CD4-positive, alpha-beta T cell treated with Interleukin-17A for 4 hours (primary cell): ENCODE measurements around the gene TNIP3.
"Not testable (repeated sequence)": the region's sequence is repeated elsewhere in the genome, so short reads cannot be mapped to it uniquely, and the experiment has no call there.

Source experiments
- DNase-seq: peaks from one replicate; pipeline ENCODE4 v3.0.0-alpha.2; 2020; ENCODE audit warnings: mixed read lengths

TNIP3 gene

GRCh38 chr4:121164291-121164690, at the start of gene TNIP3:
TSS of gene TNIP3 (minus strand) at chr4:121164321. CDS start at chr4:121164125, 196 bp downstream.
- DNase-seq = no peak

- DNase-seq = no peak
Measured at GRCh38 chr4:121212806-121213205, 48.7 kb upstream of the TNIP3 start.

DNA sequence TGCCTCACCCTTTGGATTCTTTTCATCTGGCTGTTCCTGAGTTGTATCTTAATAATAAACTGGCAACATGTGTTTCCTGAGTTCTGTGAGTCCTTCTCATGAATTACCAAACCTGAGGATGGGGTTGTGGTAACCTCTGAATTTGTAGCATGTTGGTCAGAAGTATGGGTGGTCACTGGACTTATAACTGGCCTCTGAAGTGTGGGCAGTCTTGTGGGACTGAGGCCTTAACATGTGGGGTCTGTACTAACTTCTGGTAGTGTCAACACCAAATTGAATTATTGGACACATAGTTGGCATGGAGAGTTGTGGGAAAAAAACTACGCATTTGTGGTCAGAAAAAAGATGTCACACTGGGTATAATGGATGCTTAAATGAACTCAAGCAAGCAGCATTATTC, 45.0 kb upstream of the TNIP3 start:
- DNase-seq = no peak

DNA sequence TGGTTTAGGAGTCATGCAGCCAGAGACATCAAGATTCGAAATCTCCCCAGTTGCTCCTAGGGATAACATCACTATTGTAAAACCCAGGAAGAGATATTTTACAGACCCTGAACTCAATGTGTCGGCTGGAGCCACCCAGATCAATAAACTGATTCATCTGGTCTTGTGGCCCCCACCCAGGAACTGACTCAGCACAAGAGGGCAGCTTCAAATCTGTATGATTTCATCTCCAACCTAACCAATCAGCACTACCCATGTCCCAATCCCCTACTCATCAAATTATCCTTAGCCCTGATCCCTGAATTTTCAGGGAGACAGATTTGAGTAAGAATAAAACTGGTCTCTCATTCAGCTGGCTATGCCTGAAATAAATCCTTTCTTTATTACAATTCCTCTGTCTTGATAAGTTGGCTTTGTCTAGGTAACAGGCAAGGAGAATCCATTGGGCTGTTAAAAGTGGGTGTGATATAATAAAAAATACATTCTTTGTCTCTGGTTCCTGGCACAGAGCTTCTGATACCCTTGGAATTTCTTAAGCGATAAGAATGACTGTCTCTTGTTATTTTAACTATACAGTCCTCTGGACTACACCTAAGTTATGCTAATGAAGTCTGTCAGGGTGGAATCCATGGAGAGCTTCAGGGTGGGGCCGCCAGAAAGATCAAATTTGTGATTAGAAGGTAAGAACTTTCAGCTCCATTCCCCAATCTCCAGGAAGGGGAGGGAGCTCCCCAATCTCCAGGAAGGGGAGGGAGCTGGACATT, 44.3 kb upstream of the TNIP3 start:
- no peak for DNase-seq

- not testable (repeated sequence) for DNase-seq
Measured at GRCh38 chr4:121205777-121206176, 41.7 kb upstream of the TNIP3 start.

DNA sequence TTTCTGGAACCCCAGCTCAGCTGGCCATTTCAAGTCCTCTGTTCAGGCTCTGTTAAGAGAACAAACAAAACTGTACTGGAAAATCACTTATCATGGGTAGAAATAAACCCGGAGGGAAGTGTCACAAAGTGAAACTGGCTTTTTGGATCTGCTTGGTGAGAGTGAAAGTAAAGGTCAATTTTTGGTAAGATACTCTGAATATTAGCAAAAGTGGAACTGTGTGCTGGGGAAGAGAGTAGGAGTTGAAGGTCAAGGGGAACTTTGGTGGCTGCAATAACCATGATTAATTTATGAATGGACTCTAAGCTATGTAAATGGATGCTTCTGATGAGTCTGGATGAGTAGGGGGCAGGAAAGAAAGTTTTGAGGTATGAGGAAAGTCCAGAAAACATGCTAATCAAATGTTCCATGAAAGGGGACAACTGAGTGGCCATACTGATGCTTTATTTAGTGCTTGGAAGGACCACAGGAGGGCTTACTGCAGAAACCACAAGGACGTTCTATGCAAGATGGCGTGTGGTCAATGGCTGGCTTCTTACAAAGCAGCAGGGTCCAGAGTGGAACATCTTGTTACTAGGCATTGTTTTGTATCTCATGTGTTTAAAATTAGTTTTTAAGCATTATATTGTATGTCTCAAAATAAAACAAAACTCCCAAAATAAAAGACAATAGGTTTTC, 36.8 kb upstream of the TNIP3 start:
- DNase-seq = no peak

- peak; percentile 52 for DNase-seq
Measured at GRCh38 chr4:121199742-121200561, 35.8 kb upstream of the TNIP3 start.

- DNase-seq = no peak
Measured at GRCh38 chr4:121198251-121198650, 34.1 kb upstream of the TNIP3 start.

- DNase-seq = no peak
Measured at GRCh38 chr4:121195649-121196048, 31.5 kb upstream of the TNIP3 start.

DNA sequence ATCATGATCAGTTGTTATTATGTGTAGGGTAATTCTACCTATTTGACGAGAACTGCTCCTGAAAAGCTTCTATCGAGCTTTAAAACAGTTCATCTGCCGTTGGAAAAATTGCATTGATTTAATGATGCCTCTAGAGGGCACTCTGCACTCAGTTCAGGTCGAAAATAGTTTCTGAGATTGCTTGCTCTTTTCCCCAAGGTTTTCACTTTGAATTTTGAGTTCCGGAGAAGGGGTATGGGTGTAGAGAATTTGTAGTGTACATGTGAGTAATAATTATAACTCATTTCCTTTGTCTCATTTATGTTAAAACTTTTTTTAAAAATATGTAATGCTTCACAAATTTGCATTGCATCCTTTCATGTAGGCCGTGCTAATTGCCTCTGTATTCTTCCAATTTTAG, 28.4 kb upstream of the TNIP3 start:
- peak; percentile 34 for DNase-seq

DNA sequence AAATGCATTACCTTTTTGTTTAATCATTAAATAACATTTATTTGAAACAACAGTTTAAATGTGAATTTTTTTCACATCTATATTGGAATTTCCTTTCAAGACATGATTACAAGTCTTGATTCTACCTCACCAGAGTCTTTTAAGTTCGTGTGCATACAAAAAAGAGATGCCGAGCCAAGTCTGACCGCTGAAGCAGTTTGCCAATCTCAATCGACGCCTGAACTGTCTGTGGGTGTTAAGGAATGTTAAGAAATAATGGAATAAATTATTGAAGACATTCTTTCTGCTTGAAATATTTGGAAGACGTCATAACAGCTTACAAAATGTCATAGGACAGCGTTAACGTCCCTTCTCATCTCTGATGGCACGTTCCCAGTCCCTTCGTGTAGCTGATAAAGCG, 27.9 kb upstream of the TNIP3 start:
- no peak for DNase-seq

DNA sequence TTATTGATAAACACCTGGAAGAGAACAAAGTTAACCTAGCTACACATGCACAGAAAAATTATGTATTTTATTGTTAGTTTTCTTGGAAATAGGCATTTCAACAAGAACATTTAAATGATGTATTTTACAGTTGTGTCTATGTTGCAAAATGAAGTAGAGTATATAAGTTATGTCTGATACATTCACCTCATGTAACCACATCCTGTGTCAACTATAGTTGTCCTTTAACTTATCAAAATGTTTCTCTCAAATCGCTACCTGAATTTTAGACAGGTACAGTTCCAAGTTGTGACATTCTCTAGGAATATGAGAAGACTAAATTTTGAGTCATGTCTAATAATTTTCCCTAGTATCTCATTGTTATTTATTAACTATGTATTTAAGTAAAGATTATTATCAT, 27.2 kb upstream of the TNIP3 start:
- no peak for DNase-seq

DNA sequence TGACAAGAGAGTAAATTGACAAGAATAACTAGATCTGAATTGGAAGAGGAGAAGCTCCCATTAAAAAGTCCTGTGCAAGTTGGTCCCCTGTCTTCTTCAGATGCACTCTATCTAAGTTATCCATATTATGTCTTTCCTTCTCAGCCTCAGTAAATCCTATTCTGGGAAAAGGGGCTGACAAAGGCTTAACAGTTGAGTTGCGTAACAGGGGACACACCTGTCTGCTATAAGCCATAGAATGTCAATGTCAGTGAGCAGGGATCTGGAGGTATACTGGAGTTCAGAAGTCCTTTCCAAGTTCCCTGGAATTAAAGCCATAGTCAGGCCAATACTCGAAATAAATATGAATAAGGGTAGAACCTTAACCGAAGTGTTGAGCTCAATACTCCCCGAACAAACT, 26.3 kb upstream of the TNIP3 start:
- no peak for DNase-seq

DNA sequence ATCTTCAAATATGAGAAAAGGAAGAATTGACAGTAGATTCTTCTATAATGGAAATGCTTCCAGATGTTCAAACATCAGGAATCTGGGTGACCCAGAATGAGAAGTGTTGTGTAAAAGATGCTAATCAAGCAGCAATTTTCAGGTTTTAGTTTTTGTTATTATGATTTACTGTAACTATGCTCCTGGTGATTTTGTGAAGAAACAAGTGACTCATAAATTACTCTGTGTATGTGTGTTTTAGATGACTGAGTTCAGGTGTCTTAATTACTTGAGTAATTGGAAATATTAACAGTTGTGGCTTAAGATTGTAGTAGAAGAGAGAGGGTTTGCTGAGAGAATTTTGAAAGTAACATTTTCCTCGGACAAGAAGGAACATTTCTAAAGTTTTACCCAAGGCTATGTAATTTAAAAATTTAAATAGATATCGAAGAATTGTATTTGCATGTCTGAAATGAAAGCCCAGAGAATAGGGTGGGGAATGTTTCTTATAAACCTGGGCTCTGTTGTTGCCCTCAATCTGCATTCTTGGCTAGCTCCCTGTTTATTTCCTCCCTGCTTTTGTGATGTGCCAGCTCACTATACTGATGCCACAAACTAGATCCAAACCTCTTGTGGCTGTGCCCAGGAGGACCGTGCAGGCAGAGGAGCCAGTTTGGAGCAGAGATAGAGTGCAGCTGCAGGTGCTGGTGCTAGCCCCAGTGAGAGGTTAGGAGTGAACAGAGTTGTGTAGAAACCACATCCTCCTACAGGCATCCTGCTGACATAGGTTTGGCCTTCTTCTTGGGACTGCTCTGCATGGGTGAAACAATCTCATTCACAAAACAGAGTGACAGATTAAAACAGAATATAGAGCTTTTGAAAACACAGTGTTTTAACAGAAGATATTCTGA, 25.4 kb upstream of the TNIP3 start:
- peak; percentile 69 for DNase-seq

DNA sequence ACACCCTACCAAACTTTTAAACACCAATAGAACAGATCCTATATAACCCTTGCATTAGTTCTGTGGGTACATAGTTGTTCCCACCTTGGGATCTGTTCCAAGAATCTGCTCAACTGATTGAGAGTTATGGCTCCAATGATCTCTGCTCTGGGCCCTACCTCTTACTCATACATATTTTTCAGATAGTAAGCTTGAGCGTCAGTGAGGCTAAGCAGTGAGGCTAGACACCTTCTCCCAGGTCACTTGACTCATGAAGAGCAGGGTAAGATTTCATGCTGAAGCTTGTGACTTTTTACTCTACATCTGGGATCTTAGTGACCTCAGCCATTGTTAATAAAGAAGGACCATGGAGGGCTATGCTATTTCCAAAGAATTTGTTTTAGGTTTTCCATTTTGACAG, 23.1 kb upstream of the TNIP3 start:
- DNase-seq = no peak

- DNase-seq = no peak
Measured at GRCh38 chr4:121185960-121186359, 21.8 kb upstream of the TNIP3 start.

GRCh38 chr4:121183989-121184388, 19.9 kb upstream of the TNIP3 start:
- DNase-seq = no peak

- DNase-seq = no peak
Measured at GRCh38 chr4:121183361-121183760, 19.2 kb upstream of the TNIP3 start.

- peak; percentile 37 for DNase-seq
Measured at GRCh38 chr4:121182296-121182695, 18.2 kb upstream of the TNIP3 start.

DNA sequence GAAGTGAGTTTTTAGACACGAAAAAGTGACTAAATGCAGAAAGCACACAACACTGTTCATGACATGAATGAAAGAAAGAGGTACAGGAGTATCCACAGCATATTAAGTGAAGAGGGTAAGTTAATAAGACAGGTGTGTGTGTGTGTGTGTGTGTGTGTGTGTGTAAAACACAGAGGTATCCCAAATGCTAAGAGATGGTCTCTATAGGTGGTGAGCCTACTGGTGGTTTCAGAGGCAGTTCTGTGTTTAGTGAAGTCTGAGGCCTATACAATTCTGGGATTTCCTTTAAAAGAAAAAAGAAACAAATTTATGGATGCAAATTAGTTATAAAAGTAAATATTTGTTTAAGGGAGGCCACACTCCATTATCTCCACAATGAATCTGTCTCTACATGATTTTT, 17.4 kb upstream of the TNIP3 start:
- DNase-seq = no peak

- no peak for DNase-seq
Measured at GRCh38 chr4:121180558-121180957, 16.4 kb upstream of the TNIP3 start.
